ENCODE measurements around the gene ANTKMT. TPM values are rescaled to one million over a fixed set of nuclear protein-coding genes. Genes with fewer than 3 reads are reported as not detected.

The ANTKMT gene
- total and polyA plus RNA-seq, 2 donors (not counting 3 experiments of a cell fraction or from before 2014, with no cell fraction given), result 26.1 to 27.9 TPM

DNA sequence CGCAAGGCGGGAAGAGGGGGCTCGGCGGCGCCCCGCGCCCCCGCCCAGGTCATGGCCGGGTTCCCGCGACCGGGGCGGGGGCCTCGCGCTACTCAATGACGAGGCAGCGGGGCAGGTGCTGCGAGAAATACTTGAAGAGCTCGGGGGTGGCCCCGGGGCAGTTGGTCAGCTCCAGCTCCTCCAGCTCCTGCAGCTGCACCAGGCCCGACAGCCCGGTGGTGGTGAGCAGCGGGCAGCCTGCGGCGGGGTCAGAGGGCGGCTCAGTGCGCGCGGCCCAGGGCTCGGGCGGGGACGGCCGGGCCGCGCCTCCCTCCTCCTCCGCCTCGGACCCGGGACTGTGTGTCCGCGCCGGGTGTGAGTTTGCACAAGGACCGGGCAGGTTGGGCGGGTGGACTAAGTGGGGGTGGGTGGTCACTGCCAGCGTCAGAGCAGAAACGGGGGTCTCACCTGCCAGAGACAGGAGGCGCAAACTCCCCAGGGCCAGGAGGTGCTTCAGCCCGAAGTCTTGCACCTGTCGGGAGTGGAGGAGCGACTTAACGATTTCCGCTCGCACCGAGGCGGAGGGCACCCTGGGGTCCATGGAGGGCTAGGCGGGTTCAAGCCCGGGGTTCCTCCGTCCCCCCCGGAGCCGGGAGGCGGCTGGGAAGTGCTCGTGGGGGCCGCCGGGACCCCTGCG lies 26.6 kb upstream of the ANTKMT start:
- Histone ChIP-seq H3K27ac (ENCODE audit: insufficient read depth, low read depth, low read length) (no peak overlapping the region), H4K20me1 (replicated peaks; ENCODE audit: control insufficient read depth, extremely low read depth, insufficient read depth, low read length) (no peaks in the 10 kb centered on the region), H3K9me3 (replicated peaks; ENCODE audit: control insufficient read depth, insufficient read depth, low read length) (no peaks in the 10 kb centered on the region), H3K9me1 (replicated peaks; ENCODE audit: control insufficient read depth, extremely low read depth, insufficient read depth, low read length) (no peaks in the 10 kb centered on the region), H2AFZ (ENCODE audit: low read depth, low read length) (no peak overlapping the region), H3K4me3 (replicated peaks in 1 of 3; ENCODE audit: insufficient read depth in 1 of 3, low read depth in 1 of 3, low read length in 3 of 3) (no peak overlapping the region), H3K4me1 (ENCODE audit: control insufficient read depth, extremely low read depth, insufficient read depth, low read length) (peaks cover 5% of the 10 kb centered on the region), H3K79me2 (ENCODE audit: control insufficient read depth, insufficient read depth, low read length) (no peaks in the 10 kb centered on the region), H3K27me3 (ENCODE audit: control insufficient read depth in 2 of 2, insufficient read depth in 2 of 2, low read length in 2 of 2) (peaks cover 32 to 34% of the 10 kb centered on the region in 2 experiments), H3K36me3 (ENCODE audit: control insufficient read depth in 2 of 2, extremely low read depth in 1 of 2, insufficient read depth in 2 of 2, low read length in 2 of 2) (no peaks in the 10 kb centered on the region), H3K4me2 (ENCODE audit: insufficient read depth, low read length) (no peak overlapping the region), H3K9ac (replicated peaks; ENCODE audit: extremely low read depth, insufficient read depth, low read length) (no peak overlapping the region)
- dilution Hi-C loops (cut with MboI; ENCODE audit: extremely low pct_ligation_motif_present, low sequenced_read_pairs) (no loop called here), intact Hi-C loops (cut with micrococcal nuclease) (no loop called here)
- DNase-seq (ENCODE audit: low read depth, low spot score), result no peak
- BruUV-seq (replicated peaks), result no TSS peak
- FAIRE-seq, result no peak
- TF ChIP-seq, protein P1, sequence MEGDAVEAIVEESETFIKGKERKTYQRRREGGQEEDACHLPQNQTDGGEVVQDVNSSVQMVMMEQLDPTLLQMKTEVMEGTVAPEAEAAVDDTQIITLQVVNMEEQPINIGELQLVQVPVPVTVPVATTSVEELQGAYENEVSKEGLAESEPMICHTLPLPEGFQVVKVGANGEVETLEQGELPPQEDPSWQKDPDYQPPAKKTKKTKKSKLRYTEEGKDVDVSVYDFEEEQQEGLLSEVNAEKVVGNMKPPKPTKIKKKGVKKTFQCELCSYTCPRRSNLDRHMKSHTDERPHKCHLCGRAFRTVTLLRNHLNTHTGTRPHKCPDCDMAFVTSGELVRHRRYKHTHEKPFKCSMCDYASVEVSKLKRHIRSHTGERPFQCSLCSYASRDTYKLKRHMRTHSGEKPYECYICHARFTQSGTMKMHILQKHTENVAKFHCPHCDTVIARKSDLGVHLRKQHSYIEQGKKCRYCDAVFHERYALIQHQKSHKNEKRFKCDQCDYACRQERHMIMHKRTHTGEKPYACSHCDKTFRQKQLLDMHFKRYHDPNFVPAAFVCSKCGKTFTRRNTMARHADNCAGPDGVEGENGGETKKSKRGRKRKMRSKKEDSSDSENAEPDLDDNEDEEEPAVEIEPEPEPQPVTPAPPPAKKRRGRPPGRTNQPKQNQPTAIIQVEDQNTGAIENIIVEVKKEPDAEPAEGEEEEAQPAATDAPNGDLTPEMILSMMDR (IDR thresholded peaks at IDR 0.05; ENCODE audit: extremely low read depth in 1 of 2, insufficient read depth in 1 of 2, low read depth in 1 of 2, low read length in 2 of 2), result no peak
- TF ChIP-seq EZH2 (IDR thresholded peaks at IDR 0.05; ENCODE audit: borderline replicate concordance, low read depth, low read length, severe bottlenecking), result peak; percentile 94
- ChIA-PET CTCF (no interaction called here), POLR2A (no interaction called here)

GRCh38 chr16:694863-695354 lies 26.0 kb upstream of the ANTKMT start:
- DNase-seq (ENCODE audit: low read depth, low spot score), result no peak
- CTCF ChIA-PET, result interaction anchor here (0.9 kb wide), 1 partner anchor 8 kb away, joined by 3 read pairs; no protein-coding TSS in a partner anchor
- dilution Hi-C loops (cut with MboI; ENCODE audit: extremely low pct_ligation_motif_present, low sequenced_read_pairs), result no loop called here
- no peak overlapping the region for H3K4me2 ChIP-seq (ENCODE audit: insufficient read depth, low read length)
- no peaks in the 10 kb centered on the region for H4K20me1 ChIP-seq (replicated peaks; ENCODE audit: control insufficient read depth, extremely low read depth, insufficient read depth, low read length)
- no peak overlapping the region for H2AFZ ChIP-seq (ENCODE audit: low read depth, low read length)
- H3K27me3 ChIP-seq (ENCODE audit: control insufficient read depth in 2 of 2, insufficient read depth in 2 of 2, low read length in 2 of 2), result peaks cover 32 to 34% of the 10 kb centered on the region in 2 experiments
- no peaks in the 10 kb centered on the region for H3K79me2 ChIP-seq (ENCODE audit: control insufficient read depth, insufficient read depth, low read length)
- no peak for FAIRE-seq
- BruUV-seq (replicated peaks), result no TSS peak
- H3K9ac ChIP-seq (replicated peaks; ENCODE audit: extremely low read depth, insufficient read depth, low read length), result no peak overlapping the region
- POLR2A ChIA-PET, result no interaction called here
- H3K9me3 ChIP-seq (replicated peaks; ENCODE audit: control insufficient read depth, insufficient read depth, low read length), result no peaks in the 10 kb centered on the region
- H3K27ac ChIP-seq (ENCODE audit: insufficient read depth, low read depth, low read length), result no peak overlapping the region
- H3K4me1 ChIP-seq (ENCODE audit: control insufficient read depth, extremely low read depth, insufficient read depth, low read length), result no peaks in the 10 kb centered on the region
- H3K36me3 ChIP-seq (ENCODE audit: control insufficient read depth in 2 of 2, extremely low read depth in 1 of 2, insufficient read depth in 2 of 2, low read length in 2 of 2), result no peaks in the 10 kb centered on the region
- TF ChIP-seq, protein P1 (IDR thresholded peaks at IDR 0.05; ENCODE audit: extremely low read depth in 1 of 2, insufficient read depth in 1 of 2, low read depth in 1 of 2, low read length in 2 of 2), result no peak
- peak; percentile 11 for TF ChIP-seq EZH2 (IDR thresholded peaks at IDR 0.05; ENCODE audit: borderline replicate concordance, low read depth, low read length, severe bottlenecking)
- no peak for TF ChIP-seq POLR2A (IDR thresholded peaks at IDR 0.05; ENCODE audit: low read depth, low read length)
- TF ChIP-seq GATA2 (IDR thresholded peaks at IDR 0.05; ENCODE audit: insufficient read depth, insufficient read length, low read depth, low read length), result no peak
- intact Hi-C loops (cut with micrococcal nuclease), result no loop called here
- H3K4me3 ChIP-seq (replicated peaks in 1 of 3; ENCODE audit: insufficient read depth in 1 of 3, low read depth in 1 of 3, low read length in 3 of 3), result no peak overlapping the region
- H3K9me1 ChIP-seq (replicated peaks; ENCODE audit: control insufficient read depth, extremely low read depth, insufficient read depth, low read length), result no peaks in the 10 kb centered on the region

Data from endothelial cell of umbilical vein (primary cell).